ENCODE results near the gene EYA2. TPM values are rescaled to one million over a fixed set of nuclear protein-coding genes. Genes with fewer than 3 reads are reported as not detected.

The EYA2 gene
- total RNA-seq, 4 donors from 2014 or later = 0.47 to 4.1 (median 2.2) TPM

- 45 to 47% methylated on average over 8 of the region's 8 CpGs for WGBS, 2 donors (ENCODE audit: low coverage in 1 of 2)
- Histone ChIP-seq H3K4me1 (no peaks in the 10 kb centered on the region), H3K9me3 (no peaks in the 10 kb centered on the region), H3K36me3 (no peaks in the 10 kb centered on the region), H3K27me3 (peaks cover 27% of the 10 kb centered on the region), H3K27ac (no peak overlapping the region), H3K4me3 (no peak overlapping the region)
- no peak for TF ChIP-seq POLR2AphosphoS5 (IDR thresholded peaks at IDR 0.05)
- no peak for TF ChIP-seq CTCF (IDR thresholded peaks at IDR 0.05)
- no peak for TF ChIP-seq EP300 (IDR thresholded peaks at IDR 0.05)
- no peak for ATAC-seq
Observed at GRCh38 chr20:47051936-47052526, 157.4 kb downstream of the EYA2 start.

GRCh38 chr20:47054506-47054905, 159.9 kb downstream of the EYA2 start:
- Histone ChIP-seq H3K27ac (no peak overlapping the region), H3K36me3 (no peaks in the 10 kb centered on the region), H3K9me3 (no peaks in the 10 kb centered on the region), H3K4me1 (no peaks in the 10 kb centered on the region), H3K27me3 (peaks cover 27% of the 10 kb centered on the region), H3K4me3 (no peak overlapping the region)
- no peak for ATAC-seq
- no peak for TF ChIP-seq EP300 (IDR thresholded peaks at IDR 0.05)
- no peak for TF ChIP-seq POLR2A (IDR thresholded peaks at IDR 0.05)
- TF ChIP-seq CTCF (IDR thresholded peaks at IDR 0.05) = no peak
- TF ChIP-seq POLR2AphosphoS5 (IDR thresholded peaks at IDR 0.05) = no peak
- WGBS, 2 donors (ENCODE audit: low coverage in 1 of 2) = 86 to 94% methylated on average over 1 to 5 of the region's 5 CpGs

- TF ChIP-seq POLR2A (IDR thresholded peaks at IDR 0.05) (no peak), EP300 (IDR thresholded peaks at IDR 0.05) (no peak), POLR2AphosphoS5 (IDR thresholded peaks at IDR 0.05) (no peak), CTCF (IDR thresholded peaks at IDR 0.05) (no peak)
- no peak overlapping the region for H3K4me3 ChIP-seq
- no peaks in the 10 kb centered on the region for H3K36me3 ChIP-seq
- no peak overlapping the region for H3K27ac ChIP-seq
- no peak for ATAC-seq
- H3K9me3 ChIP-seq = no peaks in the 10 kb centered on the region
- WGBS, 2 donors (ENCODE audit: low coverage in 1 of 2) = 92 to 95% methylated on average over 2 to 5 of the region's 6 CpGs
- H3K4me1 ChIP-seq = no peaks in the 10 kb centered on the region
- peaks cover 27% of the 10 kb centered on the region for H3K27me3 ChIP-seq
Observed at GRCh38 chr20:47054945-47055344, 160.3 kb downstream of the EYA2 start.

GRCh38 chr20:47055699-47056369, 161.2 kb downstream of the EYA2 start:
- 38 to 48% methylated on average over 4 to 11 of the region's 13 CpGs for WGBS, 2 donors (ENCODE audit: low coverage in 1 of 2)

More at GRCh38 chr20:47055699-47056369, 161.2 kb downstream of the EYA2 start:
- no peak overlapping the region for H3K4me3 ChIP-seq
- no peaks in the 10 kb centered on the region for H3K9me3 ChIP-seq
- H3K4me1 ChIP-seq = no peaks in the 10 kb centered on the region
- peaks cover 27% of the 10 kb centered on the region for H3K27me3 ChIP-seq
- no peak for TF ChIP-seq POLR2AphosphoS5 (IDR thresholded peaks at IDR 0.05)
- TF ChIP-seq CTCF (IDR thresholded peaks at IDR 0.05) = no peak
- TF ChIP-seq EP300 (IDR thresholded peaks at IDR 0.05) = no peak
- no peak for TF ChIP-seq POLR2A (IDR thresholded peaks at IDR 0.05)
- no peak for ATAC-seq
- H3K36me3 ChIP-seq = no peaks in the 10 kb centered on the region
- no peak overlapping the region for H3K27ac ChIP-seq

Data from gastroesophageal sphincter (tissue), 4 donors.